Tibial artery (tissue), 4 donors: ENCODE results near the gene MED22.

Experiments
- DNase-seq, 2 donors: peaks; one replicate each; pipeline ENCODE4 v3.0.0-alpha.2; 2019
- H3K27ac ChIP-seq, 2 donors: fragments of 200-600 bp; sonication (generic) in 1 of 2; 1 replicate in 1 of 2; 2 replicates in 1 of 2; pipeline ENCODE4 v1.5.1; 2018 to 2019; ENCODE audit warnings: mild to moderate bottlenecking in 1 of 2
- H3K27me3 ChIP-seq, 2 donors: fragments of 200-600 bp; sonication (generic) in 1 of 2; one replicate each; pipeline versions ENCODE4 v1.5.1 to v1.6.0; 2016 to 2019
- H3K36me3 ChIP-seq, 3 donors: fragments of 200-600 bp; sonication (generic) in 2 of 3; one replicate each; pipeline ENCODE4 v1.5.1; 2016 to 2019; ENCODE audit warnings: mild to moderate bottlenecking in 2 of 3
- H3K4me1 ChIP-seq, 4 donors: fragments of 200-600 bp; sonication (generic) in 2 of 4; 1 replicate in 3 of 4; 2 replicates in 1 of 4; pipeline ENCODE4 v1.5.1; 2016 to 2019
- H3K4me3 ChIP-seq, 2 donors: fragments of 200-600 bp; sonication (generic) in 1 of 2; 1 replicate in 1 of 2; 2 replicates in 1 of 2; pipeline ENCODE4 v1.5.1; 2018 to 2019; ENCODE audit warnings: mild to moderate bottlenecking in 2 of 2
- H3K9me3 ChIP-seq, 3 donors: fragments of 200-600 bp; sonication (generic) in 1 of 3; one replicate each; pipeline ENCODE4 v1.5.1; 2016 to 2019
- intact Hi-C: fragments of 100-400 bp; cut with DNase I; formaldehyde crosslinking; loops from one replicate; pipeline ENCODE4 v1.15.0; 2023; ENCODE audit warnings: low total_unique reads
- TF ChIP-seq, protein P1 (sequence below), 2 experiments: fragments of 200-600 bp in 1 of 2; fragments of 450-650 bp in 1 of 2; IDR thresholded peaks; one replicate each; pipeline ENCODE4 v1.5.1; 2017 to 2019; ENCODE audit warnings: antibody characterized with exemption in 2 of 2, mild to moderate bottlenecking in 1 of 2, moderate library complexity in 1 of 2

The MED22 gene

GRCh38 chr9:133384736-133385321 is 36.9 kb upstream of the MED22 start:
- Histone ChIP-seq H3K27me3 (peaks cover 0 to 6% of the 10 kb centered on the region in 2 donors), H3K9me3 (no peaks in the 10 kb centered on the region), H3K27ac (no peak overlapping the region), H3K4me3 (no peak overlapping the region), H3K36me3 (no peaks in the 10 kb centered on the region), H3K4me1 (no peaks in the 10 kb centered on the region)
- TF ChIP-seq, protein P1, sequence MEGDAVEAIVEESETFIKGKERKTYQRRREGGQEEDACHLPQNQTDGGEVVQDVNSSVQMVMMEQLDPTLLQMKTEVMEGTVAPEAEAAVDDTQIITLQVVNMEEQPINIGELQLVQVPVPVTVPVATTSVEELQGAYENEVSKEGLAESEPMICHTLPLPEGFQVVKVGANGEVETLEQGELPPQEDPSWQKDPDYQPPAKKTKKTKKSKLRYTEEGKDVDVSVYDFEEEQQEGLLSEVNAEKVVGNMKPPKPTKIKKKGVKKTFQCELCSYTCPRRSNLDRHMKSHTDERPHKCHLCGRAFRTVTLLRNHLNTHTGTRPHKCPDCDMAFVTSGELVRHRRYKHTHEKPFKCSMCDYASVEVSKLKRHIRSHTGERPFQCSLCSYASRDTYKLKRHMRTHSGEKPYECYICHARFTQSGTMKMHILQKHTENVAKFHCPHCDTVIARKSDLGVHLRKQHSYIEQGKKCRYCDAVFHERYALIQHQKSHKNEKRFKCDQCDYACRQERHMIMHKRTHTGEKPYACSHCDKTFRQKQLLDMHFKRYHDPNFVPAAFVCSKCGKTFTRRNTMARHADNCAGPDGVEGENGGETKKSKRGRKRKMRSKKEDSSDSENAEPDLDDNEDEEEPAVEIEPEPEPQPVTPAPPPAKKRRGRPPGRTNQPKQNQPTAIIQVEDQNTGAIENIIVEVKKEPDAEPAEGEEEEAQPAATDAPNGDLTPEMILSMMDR (IDR thresholded peaks at IDR 0.05): no peak
- intact Hi-C loops: no loop called here
- DNase-seq: no peak

- no peak overlapping the region for H3K27ac ChIP-seq
- TF ChIP-seq, protein P1 (IDR thresholded peaks at IDR 0.05): no peak
- no peaks in the 10 kb centered on the region for H3K9me3 ChIP-seq
- no peaks in the 10 kb centered on the region for H3K36me3 ChIP-seq
- no peak for DNase-seq
- no peaks in the 10 kb centered on the region for H3K27me3 ChIP-seq
- no peak overlapping the region for H3K4me3 ChIP-seq
- H3K4me1 ChIP-seq: no peaks in the 10 kb centered on the region
- intact Hi-C loops: no loop called here
Measured at GRCh38 chr9:133383438-133383837, 35.5 kb upstream of the MED22 start.

DNA sequence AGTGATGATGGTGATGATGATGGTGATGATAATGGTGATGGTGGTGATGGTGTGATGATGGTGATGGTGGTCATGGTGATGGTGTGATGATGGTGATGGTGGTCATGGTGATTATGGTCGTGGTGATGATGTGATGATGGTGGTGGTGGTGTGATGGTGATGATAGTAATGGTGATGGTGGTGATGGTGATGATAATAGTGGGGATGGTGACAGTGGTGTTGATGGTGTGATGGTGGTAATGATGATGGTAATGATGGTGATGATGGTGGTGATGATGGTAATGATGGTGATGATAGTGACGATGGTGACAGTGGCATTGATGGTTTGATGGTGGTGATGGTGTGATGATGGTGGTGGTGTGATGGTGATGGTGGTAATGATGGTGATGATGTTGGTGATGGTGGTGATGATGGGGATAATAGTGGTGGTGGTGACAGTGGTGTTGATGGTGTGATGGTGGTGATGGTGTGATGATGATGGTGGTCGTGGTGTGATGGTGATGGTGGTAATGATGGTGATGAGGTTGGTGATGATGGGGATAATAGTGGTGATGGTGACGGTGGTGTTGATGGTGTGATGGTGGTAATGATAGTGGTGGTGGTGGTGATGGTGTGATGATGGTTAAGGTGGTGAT is 34.7 kb upstream of the MED22 start:
- H3K9me3 ChIP-seq: no peaks in the 10 kb centered on the region
- no peak overlapping the region for H3K27ac ChIP-seq
- no peaks in the 10 kb centered on the region for H3K27me3 ChIP-seq
- no peak overlapping the region for H3K4me3 ChIP-seq
- H3K36me3 ChIP-seq: no peaks in the 10 kb centered on the region
- intact Hi-C loops: no loop called here
- no peaks in the 10 kb centered on the region for H3K4me1 ChIP-seq
- TF ChIP-seq, protein P1 (IDR thresholded peaks at IDR 0.05): no peak
- no peak for DNase-seq

- no peak for DNase-seq
- Histone ChIP-seq H3K27ac (no peak overlapping the region), H3K27me3 (no peaks in the 10 kb centered on the region), H3K4me1 (peaks cover 0 to 8% (median 6%) of the 10 kb centered on the region in 4 donors), H3K4me3 (no peak overlapping the region), H3K36me3 (no peaks in the 10 kb centered on the region), H3K9me3 (no peaks in the 10 kb centered on the region)
- TF ChIP-seq, protein P1 (IDR thresholded peaks at IDR 0.05): no peak
- intact Hi-C loops: no loop called here
Measured at GRCh38 chr9:133380734-133381133, 32.8 kb upstream of the MED22 start.

GRCh38 chr9:133379153-133380086 is 31.5 kb upstream of the MED22 start:
- no peak overlapping the region for H3K27ac ChIP-seq
- H3K9me3 ChIP-seq: no peaks in the 10 kb centered on the region
- H3K27me3 ChIP-seq: no peaks in the 10 kb centered on the region
- H3K4me3 ChIP-seq: no peak overlapping the region
- DNase-seq: no peak
- intact Hi-C loops: loop anchor here (5.0 kb wide), 1 partner anchor 38 kb away; the partner anchor contains the start of gene REXO4
- TF ChIP-seq, protein P1 (IDR thresholded peaks at IDR 0.05): no peak
- H3K36me3 ChIP-seq: no peaks in the 10 kb centered on the region
- peaks cover 0 to 13% (median 11%) of the 10 kb centered on the region in 4 donors for H3K4me1 ChIP-seq
